Kidney glomerular epithelial cell (primary cell): Measurements from ENCODE around the gene SLC41A3.
"Not testable (repeated sequence)": the region's sequence is repeated elsewhere in the genome, so short reads cannot be mapped to it uniquely, and the experiment has no call there.

Source experiments
- DNase-seq: peaks from one replicate; lab custom pipeline; 2025; lab: John Stamatoyannopoulos, UW

The SLC41A3 gene

DNA sequence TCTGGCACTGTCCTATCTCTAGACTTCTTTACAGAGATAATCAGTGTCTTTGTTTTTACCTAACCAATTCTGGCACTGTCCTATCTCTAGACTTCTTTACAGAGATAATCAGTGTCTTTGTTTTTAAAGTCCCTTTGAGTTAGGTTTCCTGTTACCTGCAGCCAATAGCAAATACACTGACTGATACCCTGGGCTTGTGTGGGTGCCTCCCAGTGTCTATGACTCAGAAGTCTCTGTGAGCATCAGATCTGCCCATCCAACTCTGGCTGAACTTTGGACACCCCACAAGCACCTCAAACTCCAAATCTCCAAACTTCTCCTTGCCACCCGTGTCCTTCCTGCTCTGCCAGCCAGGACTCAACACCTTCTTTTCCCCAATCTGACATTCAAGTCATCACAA, 30.4 kb downstream of the SLC41A3 start:
- no peak for DNase-seq

DNA sequence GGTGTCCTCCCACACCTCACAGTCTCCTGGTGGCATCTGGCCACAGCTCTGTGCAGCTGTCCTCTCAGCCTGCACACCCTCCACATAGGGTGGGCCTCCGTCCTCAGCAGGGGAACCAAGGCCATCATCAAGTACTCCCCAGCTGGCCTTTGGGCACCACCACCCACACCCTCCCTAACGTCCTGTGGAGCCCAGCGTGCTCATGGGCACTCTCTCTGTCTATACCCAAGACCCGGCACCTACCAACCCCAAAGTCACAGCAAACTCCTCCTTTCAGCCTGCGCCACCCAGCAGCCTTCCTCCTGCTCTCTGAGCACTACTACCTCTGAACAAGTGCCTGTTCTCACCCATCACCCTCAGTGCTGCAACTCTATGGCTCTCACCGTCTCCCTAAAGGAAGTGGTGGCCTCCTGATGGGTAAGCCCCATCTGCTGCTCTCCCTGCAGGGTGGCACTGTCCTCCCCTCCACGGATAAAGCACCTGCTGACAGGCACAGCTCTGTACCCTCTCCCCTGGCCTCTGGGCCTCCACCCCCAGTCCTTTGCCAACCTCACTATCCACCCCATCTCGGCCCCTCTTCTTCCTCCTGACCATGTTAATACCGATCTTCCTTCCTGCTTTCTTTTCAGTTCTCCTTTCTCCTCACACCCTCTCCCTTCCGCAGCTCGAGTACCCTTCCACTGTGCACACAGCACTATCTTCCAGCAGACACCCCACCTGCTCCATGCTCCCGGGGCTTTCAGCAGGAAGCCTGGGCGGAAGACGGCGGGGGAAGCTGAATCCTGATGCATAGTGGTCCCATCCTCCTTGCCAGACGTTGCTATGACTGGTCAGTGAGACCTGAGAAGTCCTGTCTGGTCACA, 31.5 kb downstream of the SLC41A3 start:
- no peak for DNase-seq

DNA sequence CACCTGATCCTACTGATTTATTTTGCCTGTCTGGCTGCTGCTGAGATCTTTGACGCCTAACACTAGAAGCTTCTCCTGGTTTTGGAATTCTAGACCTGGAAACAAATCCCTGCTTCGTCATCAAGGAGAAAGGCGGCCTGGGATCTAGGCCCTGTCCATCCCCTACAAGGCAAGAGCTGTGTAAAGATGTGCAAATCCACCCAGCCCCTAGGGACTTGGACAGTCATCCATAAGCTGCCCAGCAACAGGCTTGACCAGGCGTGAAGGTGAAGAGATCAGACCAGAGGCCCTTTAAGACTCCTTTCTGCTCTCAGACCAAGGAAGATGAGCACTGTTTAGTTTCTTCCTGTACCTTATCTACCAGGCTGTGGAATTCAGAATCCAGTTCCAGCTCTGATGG, 32.2 kb downstream of the SLC41A3 start:
- DNase-seq, result no peak

DNA sequence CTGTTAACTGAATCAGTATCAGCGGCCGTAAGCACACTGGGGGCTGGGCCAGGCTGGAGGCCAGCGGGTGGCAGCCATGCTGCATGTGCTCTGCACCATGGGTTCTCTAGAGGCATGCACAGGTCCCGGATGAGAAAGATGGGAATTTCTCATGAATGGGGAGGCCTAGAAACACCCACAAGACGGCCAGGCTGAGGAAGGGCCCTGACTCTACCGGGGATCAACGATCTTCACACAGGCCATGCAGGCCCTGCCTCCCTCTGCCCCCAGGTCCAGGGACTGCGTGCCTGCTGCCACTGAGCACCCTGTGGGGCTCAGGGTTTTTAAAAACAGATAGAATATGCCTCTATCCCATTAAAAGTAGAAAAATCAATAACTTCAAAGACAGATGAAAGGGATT, 32.7 kb downstream of the SLC41A3 start:
- DNase-seq, result no peak

DNA sequence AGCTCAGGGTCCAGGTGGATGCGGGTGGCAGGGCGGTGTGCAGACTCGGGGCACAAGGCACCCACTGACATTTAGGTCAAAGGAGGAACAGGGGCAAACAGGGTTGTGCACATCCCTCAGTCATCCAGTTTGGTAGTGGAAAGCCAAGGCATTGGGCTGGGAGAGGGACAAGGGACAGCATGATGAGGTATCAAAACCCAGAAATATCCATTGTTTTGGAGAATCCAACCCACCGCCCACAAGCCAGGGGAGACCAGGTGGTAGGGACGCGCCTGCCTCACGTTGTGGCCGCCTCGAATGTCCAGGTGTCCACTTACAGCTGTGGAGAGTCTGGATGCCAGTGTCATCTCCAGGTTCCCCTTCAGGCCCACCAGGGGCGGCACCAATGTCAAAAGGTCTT, 33.3 kb downstream of the SLC41A3 start:
- DNase-seq, result no peak

- DNase-seq, result no peak
Measured at GRCh38 chr3:126050050-126050392, 33.9 kb downstream of the SLC41A3 start.

DNA sequence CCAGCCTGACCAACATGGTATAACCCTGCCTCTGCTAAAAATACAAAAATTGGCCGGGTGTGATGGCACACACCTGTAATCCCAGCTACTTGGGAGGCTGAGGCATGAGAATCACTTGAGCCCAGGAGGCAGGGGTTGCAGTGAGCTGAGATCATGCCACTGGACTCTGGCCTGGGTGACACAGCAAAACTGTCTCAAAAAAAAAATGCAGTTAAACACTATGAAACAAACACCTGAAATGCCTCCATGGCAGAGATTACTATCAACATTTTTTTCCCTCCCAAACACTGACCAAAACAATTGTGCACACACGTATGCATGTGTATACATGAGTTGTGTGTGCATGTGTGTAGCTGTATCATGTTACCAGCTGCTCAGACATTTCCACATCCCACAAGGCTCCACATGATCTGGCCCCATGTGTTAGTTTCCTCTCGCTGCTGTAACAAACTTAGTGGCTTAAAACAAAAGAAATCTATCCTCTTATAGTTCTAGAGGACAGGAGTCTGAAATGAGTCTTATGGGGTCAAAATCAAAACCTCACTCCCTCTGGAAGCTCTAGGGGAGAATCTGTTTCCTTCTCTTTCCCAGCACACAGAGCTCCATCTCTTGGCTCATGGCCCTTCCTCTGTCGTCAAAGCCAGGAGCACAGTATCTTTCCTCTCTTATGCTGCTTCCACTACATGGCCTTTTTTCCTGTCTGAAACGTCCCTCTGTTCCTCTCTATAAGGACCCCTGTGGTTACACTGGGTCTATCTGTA, 34.5 kb downstream of the SLC41A3 start:
- DNase-seq, result no peak

DNA sequence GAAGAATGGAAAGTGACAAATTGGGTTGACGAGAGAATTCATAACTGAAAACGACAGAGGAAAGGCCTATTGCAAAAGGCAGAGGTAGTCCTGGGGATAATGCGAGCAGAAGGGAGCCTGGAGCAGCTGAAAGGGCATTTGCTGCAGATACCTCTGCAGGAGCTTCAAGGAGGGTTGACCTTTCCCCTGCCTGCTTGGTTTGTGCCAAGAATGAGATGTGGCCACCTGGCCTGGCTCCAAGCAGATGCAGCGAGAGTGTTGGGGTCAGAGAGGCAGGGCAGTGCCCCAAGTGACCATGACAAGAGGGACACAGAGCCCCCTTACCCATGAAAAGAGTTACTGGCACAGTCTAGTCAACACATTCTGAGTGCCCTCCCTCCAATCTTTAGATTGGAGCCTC, 43.5 kb downstream of the SLC41A3 start:
- DNase-seq, result no peak

GRCh38 chr3:126039870-126040269, 44.1 kb downstream of the SLC41A3 start:
- DNase-seq, result no peak

- DNase-seq, result not testable (repeated sequence)
Measured at GRCh38 chr3:126038791-126039190, 45.1 kb downstream of the SLC41A3 start.

DNA sequence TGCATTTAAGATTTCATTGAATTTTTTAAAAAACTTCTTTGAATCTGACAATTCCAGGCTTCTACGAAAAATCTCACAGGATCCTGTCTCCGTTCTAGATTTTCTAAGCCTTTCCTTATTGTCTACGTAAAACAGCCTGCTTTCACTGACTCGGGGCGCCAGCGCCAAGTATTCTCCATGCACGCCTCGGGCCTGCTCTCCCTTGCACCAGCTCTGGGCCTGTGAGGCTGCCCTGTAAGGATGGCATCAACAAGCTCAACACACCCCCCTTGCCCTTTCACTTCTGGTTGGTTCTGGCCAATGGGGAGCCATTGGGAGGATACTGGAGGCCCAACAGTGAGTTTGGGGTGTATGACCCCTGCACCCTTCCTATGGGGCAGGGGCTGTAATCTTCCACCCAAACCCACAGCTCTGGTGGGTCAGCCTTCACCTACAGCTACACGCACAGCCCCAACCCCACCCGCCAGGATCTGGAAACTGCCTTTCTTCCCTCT, 47.8 kb downstream of the SLC41A3 start:
- DNase-seq, result no peak

GRCh38 chr3:126035362-126036050, 48.4 kb downstream of the SLC41A3 start:
- no peak for DNase-seq

- DNase-seq, result no peak
Measured at GRCh38 chr3:126034481-126035361, 49.2 kb downstream of the SLC41A3 start.

GRCh38 chr3:126033765-126034164, 50.2 kb downstream of the SLC41A3 start:
- no peak for DNase-seq

GRCh38 chr3:126033051-126033745, 50.7 kb downstream of the SLC41A3 start:
- no peak for DNase-seq

DNA sequence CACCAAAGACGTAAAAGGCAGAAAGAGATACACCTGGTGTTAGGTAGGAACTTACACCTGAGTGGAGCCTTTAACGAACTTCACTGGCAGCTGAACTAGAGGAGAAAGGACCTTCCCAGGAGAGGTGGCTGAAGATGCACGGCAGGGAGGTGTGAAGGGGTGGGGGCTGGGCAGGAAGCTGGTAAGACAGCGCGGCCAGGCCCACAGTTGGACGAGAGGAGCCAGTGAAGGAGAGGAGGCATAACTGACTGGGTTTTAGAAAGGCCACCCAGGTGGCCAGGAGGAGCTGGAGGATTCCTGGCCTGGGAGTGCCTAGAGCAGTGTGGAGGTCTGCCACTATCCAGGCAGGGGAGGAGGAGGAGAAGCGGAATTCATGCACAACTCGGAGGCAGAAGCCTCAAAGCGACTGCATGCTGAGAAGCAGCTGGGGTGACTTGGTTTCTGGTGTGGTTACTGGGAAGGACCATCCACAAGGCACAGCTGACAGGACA, 51.9 kb downstream of the SLC41A3 start:
- no peak for DNase-seq

DNA sequence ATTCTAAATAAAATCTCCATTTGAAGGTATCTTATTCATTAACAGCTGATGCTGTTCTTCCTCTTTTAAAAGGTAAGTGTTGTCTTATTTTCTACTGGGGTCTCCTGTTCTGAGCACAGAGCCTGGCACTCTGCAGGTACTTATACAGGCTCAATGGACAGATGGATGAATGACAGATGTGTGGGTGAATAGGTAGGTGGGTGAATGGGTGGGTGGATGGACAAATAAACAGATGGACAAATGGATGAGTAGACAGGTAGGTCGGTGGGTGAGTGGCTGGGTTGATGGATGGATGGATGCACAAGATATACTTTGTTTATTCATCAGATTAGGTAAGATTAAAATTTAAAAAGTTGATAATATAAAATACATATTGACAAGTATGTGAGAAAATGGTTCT, 53.5 kb downstream of the SLC41A3 start:
- DNase-seq, result no peak

DNA sequence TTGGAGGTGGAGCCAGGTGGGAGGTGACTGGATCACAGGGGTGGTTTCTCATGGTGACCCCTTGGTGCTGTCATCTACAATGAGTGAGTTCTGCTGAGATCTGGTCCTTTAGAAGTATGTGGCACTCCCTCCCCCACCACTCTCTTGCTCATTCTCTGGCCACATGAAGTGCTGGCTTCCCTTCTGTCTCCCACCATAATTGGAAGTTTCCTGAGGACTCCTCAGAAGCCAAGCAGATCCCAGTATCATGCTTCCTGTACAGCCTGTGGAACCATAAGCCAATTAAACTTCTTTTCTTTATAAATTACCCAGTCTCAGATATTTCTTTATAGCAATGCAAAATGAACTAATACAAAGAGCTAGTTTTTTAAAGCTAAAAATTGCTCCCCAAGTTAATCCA, 54.7 kb downstream of the SLC41A3 start:
- DNase-seq, result no peak

DNA sequence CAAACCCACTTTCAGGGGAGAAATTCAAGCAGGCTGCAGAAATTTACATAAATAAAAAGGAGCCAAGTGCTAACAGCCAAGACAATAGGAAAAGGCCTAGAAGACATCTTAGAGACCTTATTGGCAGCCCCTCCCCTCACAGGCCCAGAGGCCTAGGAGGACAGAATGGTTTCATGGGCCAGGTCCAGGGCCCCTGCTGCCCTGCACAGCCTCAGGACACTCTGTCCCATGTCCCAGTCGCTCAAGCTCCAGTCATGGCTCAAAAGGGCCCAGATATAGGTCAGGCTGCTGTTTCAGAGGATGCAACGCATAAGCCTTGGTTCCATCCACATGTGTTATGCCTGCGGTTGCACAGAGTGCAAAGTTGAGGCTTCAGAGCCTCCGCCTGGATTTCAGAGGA, 55.8 kb downstream of the SLC41A3 start:
- no peak for DNase-seq

GRCh38 chr3:126026761-126027160, 57.2 kb downstream of the SLC41A3 start:
- no peak for DNase-seq

DNA sequence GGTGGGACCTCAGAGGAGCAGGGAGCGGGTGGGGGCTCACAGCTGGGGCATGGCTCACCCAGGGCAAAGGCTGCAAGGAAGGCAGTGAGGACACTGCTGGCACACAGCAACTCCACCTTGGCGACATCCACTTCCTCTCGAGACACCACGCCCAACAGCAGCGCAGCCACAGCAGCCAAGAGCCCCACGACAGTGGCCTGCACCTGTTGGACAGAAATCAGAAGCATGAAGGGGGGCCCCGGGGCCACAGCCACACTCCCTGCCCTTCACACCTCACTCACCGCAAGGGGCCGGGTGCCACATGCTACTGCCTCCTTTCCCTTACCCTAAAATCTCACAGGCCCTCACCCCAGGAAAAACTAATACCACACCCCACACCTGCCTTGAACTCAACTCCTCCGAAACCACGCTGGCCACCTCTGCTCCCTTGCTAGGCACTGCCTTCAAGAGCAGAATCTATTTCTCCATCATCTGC, 57.6 kb downstream of the SLC41A3 start:
- no peak for DNase-seq
